ENCODE results near the gene CARF.

DNA sequence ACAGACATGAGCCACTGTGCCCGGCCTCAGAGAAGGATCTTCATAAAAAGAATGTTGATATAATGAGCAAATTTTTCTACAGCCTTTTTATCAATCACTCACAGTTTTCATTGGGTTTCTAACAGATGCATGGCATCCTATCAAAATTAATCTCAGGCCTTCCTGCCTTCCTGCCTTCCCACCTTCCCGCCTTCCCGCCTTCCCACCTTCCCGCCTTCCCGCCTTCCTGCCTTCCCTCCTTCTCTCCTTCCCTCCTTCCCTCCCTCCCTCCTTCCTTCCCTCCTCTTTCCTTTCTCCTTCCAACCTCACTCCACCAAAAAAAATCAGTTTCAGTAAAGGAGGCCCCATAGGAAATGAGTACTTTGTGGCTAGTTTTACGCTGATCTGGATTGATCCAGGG, 48.4 kb downstream of the CARF start:
- TF ChIP-seq EZH2 (IDR thresholded peaks at IDR 0.05; ENCODE audit: borderline replicate concordance, low read depth, low read length, severe bottlenecking) = no peak
- TF ChIP-seq POLR2A (IDR thresholded peaks at IDR 0.05; ENCODE audit: low read depth, low read length) = no peak
- TF ChIP-seq, protein P1, sequence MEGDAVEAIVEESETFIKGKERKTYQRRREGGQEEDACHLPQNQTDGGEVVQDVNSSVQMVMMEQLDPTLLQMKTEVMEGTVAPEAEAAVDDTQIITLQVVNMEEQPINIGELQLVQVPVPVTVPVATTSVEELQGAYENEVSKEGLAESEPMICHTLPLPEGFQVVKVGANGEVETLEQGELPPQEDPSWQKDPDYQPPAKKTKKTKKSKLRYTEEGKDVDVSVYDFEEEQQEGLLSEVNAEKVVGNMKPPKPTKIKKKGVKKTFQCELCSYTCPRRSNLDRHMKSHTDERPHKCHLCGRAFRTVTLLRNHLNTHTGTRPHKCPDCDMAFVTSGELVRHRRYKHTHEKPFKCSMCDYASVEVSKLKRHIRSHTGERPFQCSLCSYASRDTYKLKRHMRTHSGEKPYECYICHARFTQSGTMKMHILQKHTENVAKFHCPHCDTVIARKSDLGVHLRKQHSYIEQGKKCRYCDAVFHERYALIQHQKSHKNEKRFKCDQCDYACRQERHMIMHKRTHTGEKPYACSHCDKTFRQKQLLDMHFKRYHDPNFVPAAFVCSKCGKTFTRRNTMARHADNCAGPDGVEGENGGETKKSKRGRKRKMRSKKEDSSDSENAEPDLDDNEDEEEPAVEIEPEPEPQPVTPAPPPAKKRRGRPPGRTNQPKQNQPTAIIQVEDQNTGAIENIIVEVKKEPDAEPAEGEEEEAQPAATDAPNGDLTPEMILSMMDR (IDR thresholded peaks at IDR 0.05; ENCODE audit: extremely low read depth in 1 of 2, insufficient read depth in 1 of 2, low read depth in 1 of 2, low read length in 2 of 2) = no peak
- no peak for TF ChIP-seq POLR2AphosphoS5 (IDR thresholded peaks at IDR 0.05; ENCODE audit: insufficient read depth, low read depth, low read length)
- TF ChIP-seq FOS (IDR thresholded peaks at IDR 0.05; ENCODE audit: borderline replicate concordance, insufficient read depth, low read length) = no peak
- no peak for TF ChIP-seq MYC (IDR thresholded peaks at IDR 0.05; ENCODE audit: low read depth, low read length)
- TF ChIP-seq JUN (IDR thresholded peaks at IDR 0.05; ENCODE audit: borderline replicate concordance, insufficient read depth, insufficient read length, low read depth) = no peak
- TF ChIP-seq, protein P2, sequence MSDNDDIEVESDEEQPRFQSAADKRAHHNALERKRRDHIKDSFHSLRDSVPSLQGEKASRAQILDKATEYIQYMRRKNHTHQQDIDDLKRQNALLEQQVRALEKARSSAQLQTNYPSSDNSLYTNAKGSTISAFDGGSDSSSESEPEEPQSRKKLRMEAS (IDR thresholded peaks at IDR 0.05; ENCODE audit: insufficient read depth, insufficient read length) = no peak
- no peak for TF ChIP-seq GATA2 (IDR thresholded peaks at IDR 0.05; ENCODE audit: insufficient read depth, insufficient read length, low read depth, low read length)

Measured in endothelial cell of umbilical vein (primary cell).